ENCODE results near the gene INTS6. TPM values are rescaled to one million over a fixed set of nuclear protein-coding genes. Genes with fewer than 3 reads are reported as not detected.

The INTS6 gene
- total RNA-seq, 2 donors from 2014 or later = 37.4 to 59.0 TPM

DNA sequence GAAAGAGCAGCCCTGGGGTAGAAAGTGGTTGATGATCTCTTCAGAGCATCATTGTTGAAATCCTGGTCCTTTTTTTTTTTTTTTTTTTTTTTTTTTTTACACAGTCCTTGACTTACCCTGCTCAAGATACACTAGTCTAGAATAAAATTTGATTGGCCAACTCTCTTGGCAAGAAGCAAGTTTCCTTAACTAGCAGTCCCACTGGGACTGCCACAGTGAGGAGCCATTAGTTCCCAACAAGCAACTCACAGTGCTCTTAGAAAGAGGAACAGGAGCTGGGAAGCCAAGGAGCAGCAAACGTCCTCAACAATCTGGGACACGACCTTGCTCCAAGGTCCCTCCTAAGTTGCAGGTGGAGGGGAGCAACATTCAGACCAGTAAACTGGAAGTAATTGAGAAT lies 47.9 kb upstream of the INTS6 start:
- Histone ChIP-seq H3K4me1 (replicated peaks) (no peaks in the 10 kb centered on the region), H3K9me3 (no peaks in the 10 kb centered on the region), H3K36me3 (no peaks in the 10 kb centered on the region), H3K4me3 (no peak overlapping the region), H3K27me3 (replicated peaks; ENCODE audit: insufficient read depth) (no peaks in the 10 kb centered on the region), H3K27ac (no peak overlapping the region)
- intact Hi-C loops (cut with DNase I) = no loop called here
- TF ChIP-seq POLR2A (IDR thresholded peaks at IDR 0.05) (no peak), POLR2AphosphoS5 (IDR thresholded peaks at IDR 0.05) (no peak)
- TF ChIP-seq, protein P1, sequence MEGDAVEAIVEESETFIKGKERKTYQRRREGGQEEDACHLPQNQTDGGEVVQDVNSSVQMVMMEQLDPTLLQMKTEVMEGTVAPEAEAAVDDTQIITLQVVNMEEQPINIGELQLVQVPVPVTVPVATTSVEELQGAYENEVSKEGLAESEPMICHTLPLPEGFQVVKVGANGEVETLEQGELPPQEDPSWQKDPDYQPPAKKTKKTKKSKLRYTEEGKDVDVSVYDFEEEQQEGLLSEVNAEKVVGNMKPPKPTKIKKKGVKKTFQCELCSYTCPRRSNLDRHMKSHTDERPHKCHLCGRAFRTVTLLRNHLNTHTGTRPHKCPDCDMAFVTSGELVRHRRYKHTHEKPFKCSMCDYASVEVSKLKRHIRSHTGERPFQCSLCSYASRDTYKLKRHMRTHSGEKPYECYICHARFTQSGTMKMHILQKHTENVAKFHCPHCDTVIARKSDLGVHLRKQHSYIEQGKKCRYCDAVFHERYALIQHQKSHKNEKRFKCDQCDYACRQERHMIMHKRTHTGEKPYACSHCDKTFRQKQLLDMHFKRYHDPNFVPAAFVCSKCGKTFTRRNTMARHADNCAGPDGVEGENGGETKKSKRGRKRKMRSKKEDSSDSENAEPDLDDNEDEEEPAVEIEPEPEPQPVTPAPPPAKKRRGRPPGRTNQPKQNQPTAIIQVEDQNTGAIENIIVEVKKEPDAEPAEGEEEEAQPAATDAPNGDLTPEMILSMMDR (IDR thresholded peaks at IDR 0.05) = no peak
- no peak for DNase-seq (ENCODE audit: low spot score)
- 43% methylated on average over 2 of the region's 2 CpGs for WGBS

DNA sequence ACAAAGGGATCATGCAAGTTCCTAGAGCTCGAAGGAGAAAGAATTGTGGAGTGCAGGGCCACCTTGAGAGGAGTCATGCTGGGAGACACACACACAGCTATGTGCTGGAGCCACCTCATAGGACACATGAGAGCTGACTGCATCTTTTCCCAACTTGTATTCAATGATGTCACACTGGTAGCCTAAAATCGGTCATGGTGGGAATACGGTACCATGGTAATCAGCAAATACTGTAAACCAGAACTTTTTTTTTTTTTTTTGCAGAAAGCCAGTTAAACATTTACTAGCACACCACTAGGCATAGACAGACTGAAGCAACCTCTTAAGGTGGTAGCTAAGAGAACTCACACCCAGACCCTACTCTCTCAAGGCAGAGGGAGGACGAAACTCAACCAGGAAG lies 47.0 kb upstream of the INTS6 start:
- Histone ChIP-seq H3K36me3 (no peaks in the 10 kb centered on the region), H3K27me3 (replicated peaks; ENCODE audit: insufficient read depth) (no peaks in the 10 kb centered on the region), H3K4me3 (no peak overlapping the region), H3K27ac (no peak overlapping the region), H3K9me3 (no peaks in the 10 kb centered on the region), H3K4me1 (replicated peaks) (no peaks in the 10 kb centered on the region)
- TF ChIP-seq, protein P1 (IDR thresholded peaks at IDR 0.05) = no peak
- intact Hi-C loops (cut with DNase I) = no loop called here
- no peak for DNase-seq (ENCODE audit: low spot score)
- 87% methylated on average over 4 of the region's 4 CpGs for WGBS

DNA sequence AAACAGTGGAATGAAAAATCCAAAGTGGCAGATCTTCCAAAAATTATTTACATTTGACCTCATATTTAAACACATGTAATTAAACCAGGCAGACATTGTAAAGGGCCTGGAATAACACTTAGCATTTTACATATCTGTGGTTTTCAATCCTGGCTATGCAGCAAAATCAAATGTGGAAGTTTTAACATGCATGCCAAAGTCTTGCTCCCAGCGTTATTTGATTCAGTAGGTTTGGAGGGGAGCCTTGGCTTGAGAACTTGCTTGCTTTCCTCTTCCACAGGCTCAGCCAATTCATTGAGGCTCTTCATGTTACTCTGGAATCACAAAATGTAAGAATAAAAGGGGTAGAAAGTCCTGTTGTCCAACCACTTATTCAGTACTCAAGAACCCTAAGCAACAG lies 42.5 kb upstream of the INTS6 start:
- Histone ChIP-seq H3K27me3 (replicated peaks; ENCODE audit: insufficient read depth) (no peaks in the 10 kb centered on the region), H3K27ac (no peak overlapping the region), H3K9me3 (no peaks in the 10 kb centered on the region), H3K36me3 (no peaks in the 10 kb centered on the region), H3K4me1 (replicated peaks) (no peaks in the 10 kb centered on the region), H3K4me3 (no peak overlapping the region)
- TF ChIP-seq POLR2AphosphoS5 (IDR thresholded peaks at IDR 0.05) = no peak
- TF ChIP-seq, protein P1 (IDR thresholded peaks at IDR 0.05) = no peak
- TF ChIP-seq POLR2A (IDR thresholded peaks at IDR 0.05) = no peak
- 24% methylated on average over 1 of the region's 1 CpG for WGBS
- no peak for DNase-seq (ENCODE audit: low spot score)
- intact Hi-C loops (cut with DNase I) = no loop called here

DNA sequence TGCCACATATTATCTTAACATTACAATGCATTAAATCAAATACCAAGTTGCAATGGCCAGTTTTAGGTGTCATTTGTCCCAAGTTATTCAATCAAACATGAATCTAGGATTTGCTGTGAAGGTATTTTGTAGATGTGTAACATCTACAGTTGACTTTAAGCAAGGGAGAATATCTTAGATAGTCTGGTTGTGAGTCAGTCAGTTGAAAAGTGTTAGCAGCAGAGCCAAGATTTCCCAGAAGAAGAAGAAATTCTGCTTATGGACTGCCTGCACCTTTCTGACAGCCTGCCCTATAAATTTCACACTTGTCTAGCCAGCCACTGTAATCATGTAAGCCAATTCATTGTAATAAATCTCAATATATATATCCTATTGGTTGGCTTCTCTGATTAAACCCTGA lies 41.3 kb upstream of the INTS6 start:
- TF ChIP-seq, protein P1 (IDR thresholded peaks at IDR 0.05) = no peak
- TF ChIP-seq POLR2AphosphoS5 (IDR thresholded peaks at IDR 0.05) = no peak
- TF ChIP-seq POLR2A (IDR thresholded peaks at IDR 0.05) = no peak
- Histone ChIP-seq H3K27ac (no peak overlapping the region), H3K27me3 (replicated peaks; ENCODE audit: insufficient read depth) (no peaks in the 10 kb centered on the region), H3K36me3 (no peaks in the 10 kb centered on the region), H3K4me3 (no peak overlapping the region), H3K9me3 (no peaks in the 10 kb centered on the region), H3K4me1 (replicated peaks) (no peaks in the 10 kb centered on the region)
- no peak for DNase-seq (ENCODE audit: low spot score)
- intact Hi-C loops (cut with DNase I) = no loop called here

DNA sequence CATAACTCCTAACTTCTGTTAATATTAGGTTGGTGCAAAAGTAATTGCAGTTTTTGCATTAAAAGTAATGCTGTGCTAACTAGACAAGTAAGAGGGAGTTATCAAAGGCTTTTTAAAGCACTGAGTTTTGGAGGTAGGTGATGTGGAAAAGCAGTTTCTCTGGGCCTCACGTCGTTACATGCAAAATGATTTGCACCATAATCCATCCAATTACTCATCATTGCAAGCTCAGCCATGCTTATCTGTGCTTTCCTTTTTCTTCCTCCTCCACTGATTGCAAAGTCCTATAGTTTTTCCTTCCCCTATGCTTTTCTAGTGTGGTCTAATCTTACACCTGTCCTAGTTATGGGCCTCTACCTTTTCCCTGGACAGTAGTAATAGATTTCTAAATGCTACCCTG lies 35.4 kb upstream of the INTS6 start:
- Histone ChIP-seq H3K9me3 (no peaks in the 10 kb centered on the region), H3K36me3 (no peaks in the 10 kb centered on the region), H3K4me1 (replicated peaks) (no peaks in the 10 kb centered on the region), H3K27me3 (replicated peaks; ENCODE audit: insufficient read depth) (no peaks in the 10 kb centered on the region), H3K4me3 (no peak overlapping the region), H3K27ac (no peak overlapping the region)
- no peak for DNase-seq (ENCODE audit: low spot score)
- intact Hi-C loops (cut with DNase I) = no loop called here
- 89% methylated on average over 2 of the region's 2 CpGs for WGBS
- TF ChIP-seq, protein P1 (IDR thresholded peaks at IDR 0.05) = no peak
- TF ChIP-seq POLR2A (IDR thresholded peaks at IDR 0.05) = no peak
- TF ChIP-seq POLR2AphosphoS5 (IDR thresholded peaks at IDR 0.05) = no peak
